DND-41 (cell line): ENCODE measurements around the gene MYH7.

Source experiments
- ATAC-seq: fragments of 200-7000 bp; cut with Tn5 transposase; 3 replicates; pipeline ENCODE4 v1.9.1; 2021; ENCODE audit warnings: low read depth; ENCODE audit not compliant: insufficient read depth
- DNase-seq: peaks from one replicate; pipeline ENCODE4 v3.0.0-alpha.2; 2020
- H2AFZ ChIP-seq: 2 replicates; pipeline ENCODE4 v1.6.0; 2012; ENCODE audit warnings: low read depth, low read length
- H3K27ac ChIP-seq: 2 replicates; pipeline ENCODE4 v1.5.1; 2012; ENCODE audit warnings: low read length, inconsistent platforms
- H3K27me3 ChIP-seq: fragments of 200-600 bp; sonication (generic); 2 replicates; pipeline ENCODE4 v1.6.0; 2012; ENCODE audit warnings: low read length, mild to moderate bottlenecking, inconsistent platforms; ENCODE audit not compliant: insufficient read depth, poor library complexity
- H3K36me3 ChIP-seq: 2 replicates; pipeline ENCODE4 v1.5.1; 2012; ENCODE audit warnings: low read length, inconsistent platforms; ENCODE audit not compliant: insufficient read depth
- H3K4me1 ChIP-seq: 2 replicates; pipeline ENCODE4 v1.5.1; 2012; ENCODE audit warnings: mild to moderate bottlenecking, low read length; ENCODE audit not compliant: insufficient read depth
- H3K4me2 ChIP-seq: 2 replicates; pipeline ENCODE4 v1.6.0; 2012; ENCODE audit warnings: mild to moderate bottlenecking, moderate library complexity, low read length, inconsistent platforms; ENCODE audit not compliant: insufficient read depth
- H3K4me3 ChIP-seq, 2 experiments: fragments of 200-600 bp in 1 of 2; shearing (Covaris generic) in 1 of 2; 2 replicates each; pipeline ENCODE4 v1.5.1; 2012 to 2016; ENCODE audit warnings: inconsistent platforms in 2 of 2, low read length in 2 of 2, mild to moderate bottlenecking in 2 of 2, low read depth in 1 of 2, moderate library complexity in 1 of 2
- H3K79me2 ChIP-seq: 2 replicates; pipeline ENCODE4 v1.6.0; 2012; ENCODE audit warnings: low read length, inconsistent platforms; ENCODE audit not compliant: insufficient read depth
- H3K9ac ChIP-seq: 2 replicates; pipeline ENCODE4 v1.6.0; 2012; ENCODE audit warnings: low read depth, mild to moderate bottlenecking, inconsistent platforms, low read length, moderate library complexity
- H3K9me3 ChIP-seq: 2 replicates; pipeline ENCODE4 v1.5.1; 2012; ENCODE audit warnings: low read length, moderate library complexity, mild to moderate bottlenecking, inconsistent platforms; ENCODE audit not compliant: insufficient read depth, severe bottlenecking
- H4K20me1 ChIP-seq: 2 replicates; pipeline ENCODE4 v1.6.0; 2012; ENCODE audit warnings: low read length; ENCODE audit not compliant: insufficient read depth
- CTCF ChIP-seq: IDR thresholded peaks from 2 replicates; pipeline ENCODE4 v1.5.1; 2012; ENCODE audit warnings: borderline replicate concordance, low read length, moderate library complexity, mild to moderate bottlenecking; ENCODE audit not compliant: poor library complexity, severe bottlenecking; ENCODE audit errors: extremely low read depth
- EZH2 ChIP-seq: IDR thresholded peaks from 3 replicates; pipeline ENCODE4 v1.6.1; 2012; ENCODE audit warnings: borderline replicate concordance, low read depth, mild to moderate bottlenecking, moderate library complexity, low read length, inconsistent platforms; ENCODE audit not compliant: severe bottlenecking

Gene MYH7

GRCh38 chr14:23431486-23431885 is 4.0 kb downstream of the MYH7 start:
- no peak for TF ChIP-seq EZH2
- no peak for TF ChIP-seq CTCF
- H4K20me1 ChIP-seq, result no peaks in the 10 kb centered on the region
- no peak overlapping the region for H3K4me3 ChIP-seq
- no peak overlapping the region for H3K27ac ChIP-seq
- H3K4me2 ChIP-seq, result no peak overlapping the region
- no peak for ATAC-seq
- H3K79me2 ChIP-seq, result no peaks in the 10 kb centered on the region
- DNase-seq, result no peak
- H3K27me3 ChIP-seq, result peaks cover 5% of the 10 kb centered on the region
- H3K4me1 ChIP-seq, result no peaks in the 10 kb centered on the region
- no peaks in the 10 kb centered on the region for H3K36me3 ChIP-seq
- no peak overlapping the region for H2AFZ ChIP-seq
- no peak overlapping the region for H3K9ac ChIP-seq
- no peaks in the 10 kb centered on the region for H3K9me3 ChIP-seq

DNA sequence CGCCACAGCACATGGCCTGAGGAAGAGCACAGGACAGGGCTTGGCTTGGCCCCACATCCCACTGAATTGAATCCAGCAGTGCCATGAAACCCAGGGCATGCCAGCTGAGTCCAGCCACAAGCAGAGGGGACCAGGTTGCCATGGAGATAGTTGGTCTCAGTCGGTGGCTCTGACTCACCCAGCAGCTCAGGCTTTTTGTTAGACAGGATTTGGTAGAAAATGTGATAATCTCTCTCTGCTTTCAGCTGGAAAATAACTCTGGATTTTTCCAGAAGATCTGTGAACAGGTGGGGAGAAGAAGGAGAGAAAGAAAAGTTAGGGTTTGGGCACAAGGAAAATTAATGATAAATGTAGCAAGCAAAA is 4.8 kb downstream of the MYH7 start:
- Histone ChIP-seq H3K4me1 (no peaks in the 10 kb centered on the region), H3K36me3 (no peaks in the 10 kb centered on the region), H2AFZ (no peak overlapping the region), H3K9me3 (no peaks in the 10 kb centered on the region), H3K27ac (no peak overlapping the region), H3K9ac (no peak overlapping the region), H3K4me3 (no peak overlapping the region), H3K4me2 (no peak overlapping the region), H4K20me1 (no peaks in the 10 kb centered on the region), H3K79me2 (no peaks in the 10 kb centered on the region), H3K27me3 (peaks cover 5% of the 10 kb centered on the region)
- no peak for DNase-seq
- no peak for TF ChIP-seq CTCF
- no peak for TF ChIP-seq EZH2
- no peak for ATAC-seq

DNA sequence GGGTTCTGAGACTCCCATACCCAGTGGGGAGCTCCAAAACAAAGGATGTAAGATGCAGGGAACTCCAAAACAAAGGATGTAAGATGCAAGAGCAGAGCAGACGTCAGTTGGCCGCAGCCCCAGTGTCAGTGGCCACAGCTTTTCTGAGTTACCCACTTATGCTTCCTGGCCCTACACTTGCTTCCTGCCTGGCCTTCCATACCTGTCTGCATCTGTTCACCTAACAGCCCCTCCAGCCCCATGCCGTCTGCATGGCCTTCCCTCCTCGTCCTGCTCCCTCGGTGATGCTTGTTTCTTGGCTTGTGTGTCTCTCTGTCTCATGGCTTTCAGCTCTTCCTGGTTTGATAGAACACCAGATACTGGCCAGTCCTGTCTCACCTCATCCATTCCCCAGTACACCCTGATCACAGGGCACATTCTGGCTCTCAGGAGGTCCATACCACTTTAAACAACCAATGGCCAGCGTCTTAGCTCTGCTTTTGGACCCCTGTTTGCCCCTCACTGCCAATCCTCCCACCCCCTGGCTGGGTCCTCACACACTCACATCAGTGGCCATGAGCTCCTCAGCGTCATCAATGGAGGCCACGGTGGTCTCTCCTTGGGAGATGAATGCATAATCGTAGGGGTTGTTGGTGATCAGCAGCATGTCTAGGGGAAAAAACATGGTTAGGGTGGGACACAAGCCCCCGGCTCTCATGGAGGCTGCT is 5.3 kb downstream of the MYH7 start:
- no peak overlapping the region for H3K4me2 ChIP-seq
- no peaks in the 10 kb centered on the region for H3K4me1 ChIP-seq
- no peaks in the 10 kb centered on the region for H3K36me3 ChIP-seq
- H4K20me1 ChIP-seq, result no peaks in the 10 kb centered on the region
- H3K27me3 ChIP-seq, result peaks cover 6% of the 10 kb centered on the region
- H3K9ac ChIP-seq, result no peak overlapping the region
- H3K4me3 ChIP-seq, result no peak overlapping the region
- H3K9me3 ChIP-seq, result no peaks in the 10 kb centered on the region
- DNase-seq (no peak), ATAC-seq (no peak)
- H3K79me2 ChIP-seq, result no peaks in the 10 kb centered on the region
- TF ChIP-seq CTCF, result no peak
- no peak for TF ChIP-seq EZH2
- no peak overlapping the region for H2AFZ ChIP-seq
- H3K27ac ChIP-seq, result no peak overlapping the region
